HPDE6-E6E7 (cell line): ENCODE data around the gene HTT.
"Not testable (repeated sequence)": the region's sequence is repeated elsewhere in the genome, so short reads cannot be mapped to it uniquely, and the experiment has no call there.

Source experiments
- DNase-seq: peaks from one replicate; pipeline ENCODE4 v3.0.0; 2011; ENCODE audit warnings: missing footprints; ENCODE audit errors: extremely low spot score

The HTT gene

GRCh38 chr4:3046162-3046561, 28.3 kb upstream of the HTT start:
- DNase-seq, result no peak

DNA sequence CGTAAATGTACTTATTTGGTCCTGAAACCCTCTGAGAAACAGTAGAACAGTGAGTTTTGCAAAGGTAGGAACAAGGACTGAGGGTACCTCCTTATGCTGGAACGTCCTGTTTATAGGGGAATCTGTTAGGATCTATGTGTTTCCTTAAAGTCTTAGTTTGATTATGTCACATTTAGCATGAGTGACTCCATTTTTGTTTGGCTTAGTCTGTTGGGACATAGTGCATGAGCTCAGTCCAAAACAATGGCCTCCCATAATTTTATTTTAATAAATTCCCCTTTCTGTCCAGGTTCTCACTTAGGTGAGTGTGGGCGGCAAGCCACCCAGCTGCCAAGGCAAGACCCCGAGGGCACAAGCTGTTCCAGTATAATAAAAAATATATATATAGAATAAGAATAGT, 27.9 kb upstream of the HTT start:
- DNase-seq, result no peak

DNA sequence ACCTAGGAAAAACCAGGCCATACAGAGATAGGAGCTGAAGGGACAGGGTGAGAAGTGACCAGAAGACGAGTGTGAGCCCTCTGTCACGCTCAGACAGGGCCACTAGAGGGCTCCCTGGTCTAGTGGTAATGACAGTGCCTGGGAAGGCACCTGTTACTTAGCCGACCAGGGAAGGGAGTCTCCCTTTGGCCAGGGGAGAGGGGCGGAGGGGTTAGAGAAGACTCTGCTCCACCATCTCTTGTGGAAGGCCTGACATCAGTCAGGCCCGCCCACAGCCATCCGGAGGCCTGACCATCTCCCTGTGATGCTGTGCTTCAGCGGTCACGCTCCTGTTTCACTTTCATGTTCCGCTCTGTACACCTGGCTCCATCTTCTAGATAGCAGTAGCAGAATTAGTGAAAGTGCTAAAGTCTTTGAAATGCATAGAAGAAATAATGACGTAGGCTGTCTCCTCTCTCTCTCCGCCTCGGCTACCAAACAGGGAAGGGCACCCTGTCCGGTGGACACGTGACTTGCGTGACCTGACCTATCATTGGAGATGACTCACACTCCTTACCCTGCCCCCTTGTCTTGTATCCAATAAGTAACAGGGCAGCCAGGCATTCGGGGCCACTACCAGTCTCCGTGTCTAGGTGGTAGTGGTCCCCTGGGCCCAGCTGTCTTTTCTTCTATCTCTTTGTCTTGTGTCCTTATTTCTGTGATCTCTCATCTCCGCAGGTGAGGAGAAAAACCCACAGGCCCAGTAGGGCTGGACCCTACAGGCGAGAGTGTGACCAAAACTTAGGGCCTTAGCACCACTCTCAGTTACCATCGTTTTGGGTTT, 26.8 kb upstream of the HTT start:
- DNase-seq, result no peak

DNA sequence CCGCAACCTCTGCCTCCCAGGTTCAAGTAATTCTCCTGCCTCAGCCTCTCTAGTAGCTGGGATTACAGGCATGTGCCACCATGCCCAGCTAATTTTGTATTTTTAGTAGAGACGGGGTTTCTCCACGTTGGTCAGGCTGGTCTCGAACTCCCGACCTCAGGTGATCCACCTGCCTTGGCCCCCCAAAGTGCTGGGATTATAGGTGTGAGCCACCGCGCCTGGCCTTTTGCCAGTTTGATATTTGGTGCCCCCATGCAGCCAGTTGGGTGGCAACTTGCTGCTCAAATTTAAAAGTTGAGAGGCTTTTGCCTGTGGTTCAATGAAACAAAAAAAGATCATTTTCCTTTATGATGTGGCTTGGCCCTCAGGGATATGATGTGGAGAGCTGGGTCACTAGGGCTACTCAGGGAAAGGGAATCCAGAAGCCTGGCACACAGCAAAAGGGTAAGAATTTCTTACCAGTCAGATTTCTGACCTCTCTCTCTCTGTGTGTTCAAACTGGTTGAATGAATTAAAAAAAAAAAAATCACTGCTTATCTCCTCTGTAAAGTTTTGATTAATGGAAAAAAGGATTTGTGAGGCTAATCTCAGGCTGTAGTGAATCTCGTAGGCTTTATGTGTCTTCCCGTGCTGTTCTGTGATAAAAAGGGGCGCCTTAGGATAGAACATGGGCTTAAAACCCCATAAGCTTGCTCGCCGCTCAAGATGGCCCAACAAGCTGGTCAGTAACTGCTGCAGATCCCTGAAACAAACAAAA, 23.2 kb upstream of the HTT start:
- not testable (repeated sequence) for DNase-seq

DNA sequence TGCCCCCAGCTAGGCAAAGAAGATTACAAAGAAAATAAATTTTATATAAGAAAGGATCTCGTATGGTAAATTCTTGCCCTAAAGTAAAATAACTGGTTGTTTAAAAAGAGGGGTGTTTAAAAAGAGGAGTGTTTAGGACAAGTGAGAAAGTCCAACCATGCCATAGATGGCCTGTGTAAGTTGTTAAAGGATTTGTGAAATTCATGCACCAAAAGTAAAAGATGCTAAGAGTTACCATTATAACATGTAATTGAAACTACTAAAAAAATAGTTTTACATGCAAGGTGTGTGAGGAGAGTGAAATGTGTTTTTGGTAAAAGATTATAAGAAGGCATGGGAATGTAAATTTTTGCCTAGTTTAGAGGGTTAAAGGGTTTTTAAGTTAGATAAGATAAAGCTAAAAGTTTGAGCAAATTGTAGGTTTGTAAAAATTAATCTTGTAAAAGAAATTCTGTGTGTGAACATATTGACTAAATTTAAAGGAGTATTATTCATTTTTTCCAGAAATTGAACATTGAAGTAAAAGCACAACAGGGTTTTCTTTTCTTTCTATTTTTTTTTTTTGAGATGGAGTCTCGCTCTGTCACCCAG, 20.2 kb upstream of the HTT start:
- DNase-seq, result no peak

GRCh38 chr4:3059943-3060342, 14.5 kb upstream of the HTT start:
- no peak for DNase-seq

DNA sequence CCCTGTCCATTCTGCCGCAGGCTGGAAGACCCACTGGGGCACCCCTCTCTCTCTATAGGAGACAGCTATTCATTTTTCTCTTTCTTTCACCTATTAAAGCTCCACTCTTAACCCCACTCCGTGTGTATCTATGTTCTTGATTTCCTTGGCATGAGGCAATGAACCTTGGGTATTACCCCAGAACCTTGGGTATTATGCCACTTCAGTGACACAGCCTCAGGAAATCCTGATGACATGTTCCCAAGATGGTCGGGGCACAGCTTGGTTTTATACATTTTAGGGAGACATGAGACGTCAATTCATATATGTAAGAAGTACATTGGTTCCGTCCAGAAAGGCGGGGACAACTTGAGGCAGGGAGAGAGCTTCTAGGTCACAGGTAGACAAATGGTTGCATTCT, 13.5 kb upstream of the HTT start:
- DNase-seq, result no peak

- DNase-seq, result no peak
These were observed 12.0 kb upstream of the HTT start for GRCh38 chr4:3062471-3062870.

- no peak for DNase-seq
These were observed 8.9 kb upstream of the HTT start for GRCh38 chr4:3065551-3065950.

GRCh38 chr4:3066836-3067400, 7.6 kb upstream of the HTT start:
- DNase-seq, result no peak

GRCh38 chr4:3067473-3068001, 6.9 kb upstream of the HTT start:
- DNase-seq, result no peak

DNA sequence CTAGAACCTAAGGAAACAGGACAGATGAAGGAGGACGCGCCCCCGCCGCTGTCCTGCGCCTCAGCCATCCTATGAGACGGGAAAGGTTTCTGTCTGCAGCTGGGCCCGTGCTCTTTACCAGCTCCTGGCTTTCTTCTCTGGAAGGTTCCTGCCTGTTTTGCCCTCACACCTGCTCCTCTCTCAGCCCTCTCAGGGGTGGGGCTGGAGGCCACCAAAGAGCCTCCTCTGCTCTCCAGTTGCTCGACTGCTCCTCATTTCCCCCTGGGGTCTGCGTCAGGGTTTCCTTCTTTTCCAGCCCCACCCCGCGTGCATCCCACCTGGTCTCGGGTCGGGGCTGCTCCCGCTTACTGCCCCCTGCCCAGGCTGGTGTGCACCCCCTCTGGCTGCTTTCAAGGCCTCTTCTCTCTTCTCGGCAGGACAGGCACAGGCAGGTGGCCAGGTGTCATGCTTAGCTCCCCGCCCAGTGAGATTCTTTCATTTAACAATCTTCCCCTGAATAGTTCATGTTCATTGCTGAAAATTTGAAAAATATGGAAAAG, 4.8 kb upstream of the HTT start:
- DNase-seq, result no peak

DNA sequence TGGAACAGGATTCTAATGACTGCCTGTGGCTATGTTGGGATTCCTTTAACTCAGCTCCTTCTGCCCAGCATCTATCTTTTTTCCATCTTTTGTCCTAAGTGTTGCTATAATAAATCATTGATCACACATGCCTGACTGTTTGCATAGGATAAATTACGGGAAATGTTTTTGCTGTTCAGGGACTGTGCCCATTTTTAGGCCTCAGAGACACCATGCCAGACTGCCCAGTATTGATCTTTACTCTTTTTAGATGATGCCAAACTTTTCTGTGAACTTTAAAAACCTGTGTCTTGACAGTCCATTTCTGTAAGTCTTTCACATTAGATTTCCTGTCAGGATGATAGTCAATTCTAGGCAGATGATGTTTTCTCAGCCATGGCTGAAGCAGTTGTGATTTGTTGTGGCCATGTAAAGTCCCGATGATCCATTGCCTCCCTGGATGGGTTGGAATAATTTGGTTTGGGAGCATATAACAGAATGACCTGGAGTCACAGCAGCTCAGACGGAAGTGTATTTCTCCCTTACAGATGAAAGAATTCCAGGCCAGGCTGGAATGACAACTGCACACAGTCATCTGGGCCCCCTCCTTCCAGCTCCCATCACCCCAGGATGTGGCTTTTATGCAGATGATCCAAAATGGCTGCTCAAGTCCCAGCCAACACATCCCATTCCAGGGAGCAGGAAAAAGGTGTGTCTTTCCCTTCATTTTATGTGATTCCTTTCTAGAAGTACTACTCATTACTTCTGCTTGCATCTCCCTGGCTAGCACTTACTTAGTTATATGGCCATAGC, 3.6 kb upstream of the HTT start:
- no peak for DNase-seq

GRCh38 chr4:3071811-3072210, 2.7 kb upstream of the HTT start:
- DNase-seq, result no peak

DNA sequence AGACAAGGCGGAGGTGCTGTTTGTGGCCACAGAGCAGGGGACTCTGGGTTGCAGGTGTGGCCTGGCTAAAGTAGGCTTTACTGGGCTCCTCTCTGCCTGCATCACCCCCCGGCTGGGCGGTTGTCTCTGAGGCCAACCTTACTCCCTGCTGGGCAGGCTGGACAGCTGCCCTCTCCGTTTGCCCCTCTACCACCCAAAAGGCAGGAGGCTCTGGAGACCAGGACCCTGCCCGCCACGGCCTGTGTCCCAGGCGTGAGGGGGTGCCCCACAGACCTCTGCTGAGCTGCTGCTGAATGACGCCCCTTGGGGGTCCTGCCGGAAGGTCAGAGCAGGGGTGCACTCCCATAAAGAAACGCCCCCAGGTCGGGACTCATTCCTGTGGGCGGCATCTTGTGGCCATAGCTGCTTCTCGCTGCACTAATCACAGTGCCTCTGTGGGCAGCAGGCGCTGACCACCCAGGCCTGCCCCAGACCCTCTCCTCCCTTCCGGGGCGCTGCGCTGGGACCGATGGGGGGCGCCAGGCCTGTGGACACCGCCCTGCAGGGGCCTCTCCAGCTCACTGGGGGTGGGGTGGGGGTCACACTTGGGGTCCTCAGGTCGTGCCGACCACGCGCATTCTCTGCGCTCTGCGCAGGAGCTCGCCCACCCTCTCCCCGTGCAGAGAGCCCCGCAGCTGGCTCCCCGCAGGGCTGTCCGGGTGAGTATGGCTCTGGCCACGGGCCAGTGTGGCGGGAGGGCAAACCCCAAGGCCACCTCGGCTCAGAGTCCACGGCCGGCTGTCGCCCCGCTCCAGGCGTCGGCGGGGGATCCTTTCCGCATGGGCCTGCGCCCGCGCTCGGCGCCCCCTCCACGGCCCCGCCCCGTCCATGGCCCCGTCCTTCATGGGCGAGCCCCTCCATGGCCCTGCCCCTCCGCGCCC, 1.1 kb upstream of the HTT start:
- no peak for DNase-seq

DNA sequence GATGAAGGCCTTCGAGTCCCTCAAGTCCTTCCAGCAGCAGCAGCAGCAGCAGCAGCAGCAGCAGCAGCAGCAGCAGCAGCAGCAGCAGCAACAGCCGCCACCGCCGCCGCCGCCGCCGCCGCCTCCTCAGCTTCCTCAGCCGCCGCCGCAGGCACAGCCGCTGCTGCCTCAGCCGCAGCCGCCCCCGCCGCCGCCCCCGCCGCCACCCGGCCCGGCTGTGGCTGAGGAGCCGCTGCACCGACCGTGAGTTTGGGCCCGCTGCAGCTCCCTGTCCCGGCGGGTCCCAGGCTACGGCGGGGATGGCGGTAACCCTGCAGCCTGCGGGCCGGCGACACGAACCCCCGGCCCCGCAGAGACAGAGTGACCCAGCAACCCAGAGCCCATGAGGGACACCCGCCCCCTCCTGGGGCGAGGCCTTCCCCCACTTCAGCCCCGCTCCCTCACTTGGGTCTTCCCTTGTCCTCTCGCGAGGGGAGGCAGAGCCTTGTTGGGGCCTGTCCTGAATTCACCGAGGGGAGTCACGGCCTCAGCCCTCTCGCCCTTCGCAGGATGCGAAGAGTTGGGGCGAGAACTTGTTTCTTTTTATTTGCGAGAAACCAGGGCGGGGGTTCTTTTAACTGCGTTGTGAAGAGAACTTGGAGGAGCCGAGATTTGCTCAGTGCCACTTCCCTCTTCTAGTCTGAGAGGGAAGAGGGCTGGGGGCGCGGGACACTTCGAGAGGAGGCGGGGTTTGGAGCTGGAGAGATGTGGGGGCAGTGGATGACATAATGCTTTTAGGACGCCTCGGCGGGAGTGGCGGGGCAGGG, 568 bp downstream of the HTT start:
- peak; percentile 58 for DNase-seq

- no peak for DNase-seq
These were observed 1.1 kb downstream of the HTT start for GRCh38 chr4:3075652-3075981.

- no peak for DNase-seq
These were observed 3.3 kb downstream of the HTT start for GRCh38 chr4:3077796-3078195.

- DNase-seq, result no peak
These were observed 5.2 kb downstream of the HTT start for GRCh38 chr4:3079694-3080123.
